ENCODE data around the gene TIMP1. TPM values are rescaled to one million over a fixed set of nuclear protein-coding genes. Genes with fewer than 3 reads are reported as not detected.

The TIMP1 gene
- total and polyA plus RNA-seq, 2 experiments from 2014 or later: 4,277 to 13,908 TPM

DNA sequence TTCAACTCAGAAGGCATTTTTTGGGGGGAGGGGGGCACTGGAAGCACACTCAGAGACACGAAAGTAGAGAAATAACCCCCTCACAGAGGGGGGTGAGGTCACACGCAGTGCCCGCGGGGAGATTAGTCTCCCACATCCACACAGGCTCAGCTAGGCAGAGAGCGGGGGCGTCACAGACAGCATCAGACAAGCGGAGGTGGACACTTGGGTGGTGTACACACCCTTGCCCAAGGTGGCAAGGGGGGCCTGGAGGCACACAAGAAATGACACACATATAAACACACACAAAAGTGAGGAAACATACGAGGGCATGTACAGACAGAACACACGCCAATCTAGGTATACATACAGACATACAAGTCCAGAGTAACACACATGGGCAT lies 38.1 kb downstream of the TIMP1 start:
- no peak overlapping the region for H3K4me2 ChIP-seq (ENCODE audit: unreplicated experiment)
- H3K9ac ChIP-seq: no peak overlapping the region
- no peaks in the 10 kb centered on the region for H3K79me2 ChIP-seq (ENCODE audit: insufficient read depth)
- TF ChIP-seq EZH2 (IDR thresholded peaks at IDR 0.05; ENCODE audit: insufficient read depth, poor library complexity, severe bottlenecking): no peak
- no peak overlapping the region for H3K27ac ChIP-seq
- no peaks in the 10 kb centered on the region for H3K4me1 ChIP-seq (ENCODE audit: insufficient read depth)
- no peak overlapping the region for H2AFZ ChIP-seq
- H4K20me1 ChIP-seq (ENCODE audit: insufficient read depth): no peaks in the 10 kb centered on the region
- no peaks in the 10 kb centered on the region for H3K27me3 ChIP-seq (replicated peaks; ENCODE audit: insufficient read depth)
- H3K9me2 ChIP-seq (ENCODE audit: insufficient read depth): no peaks in the 10 kb centered on the region
- WGBS, 2 experiments (ENCODE audit: low coverage in 1 of 2, low lambda C conversion rate in 2 of 2, missing lambda C conversion rate in 2 of 2): 50 to 57% methylated on average over 4 to 9 of the region's 9 CpGs
- in situ Hi-C loops (cut with MboI): no loop called here
- H3K36me3 ChIP-seq (ENCODE audit: low read depth): no peaks in the 10 kb centered on the region
- H3K4me3 ChIP-seq: no peak overlapping the region
- no peak for DNase-seq
- no peaks in the 10 kb centered on the region for H3K9me3 ChIP-seq (ENCODE audit: low read depth)
- no peaks in the 10 kb centered on the region for H3F3A ChIP-seq (ENCODE audit: insufficient read depth)

DNA sequence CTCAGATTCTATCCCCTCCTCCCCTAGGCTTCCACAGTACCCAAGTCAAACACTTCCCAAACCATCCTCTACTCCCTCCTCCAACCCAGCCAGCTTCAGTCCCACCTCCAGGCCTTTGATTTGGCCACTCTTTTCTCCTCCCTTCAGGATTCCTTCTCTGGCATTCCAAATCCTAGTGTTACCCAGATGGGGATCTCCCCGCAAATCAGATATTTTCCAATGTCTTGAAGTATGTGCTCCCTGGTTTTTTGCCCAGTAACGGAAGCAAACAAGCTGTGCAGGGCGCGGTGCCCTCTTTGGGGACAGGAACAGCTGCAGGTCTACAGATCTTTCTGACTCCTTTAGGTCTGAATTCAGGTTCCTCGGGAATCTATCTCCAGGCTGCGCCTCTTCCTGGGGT lies 39.6 kb downstream of the TIMP1 start:
- DNase-seq: no peak
- 74 to 83% methylated on average over 6 of the region's 6 CpGs for WGBS, 2 experiments (ENCODE audit: low coverage in 1 of 2, low lambda C conversion rate in 2 of 2, missing lambda C conversion rate in 2 of 2)
- TF ChIP-seq EZH2 (IDR thresholded peaks at IDR 0.05; ENCODE audit: insufficient read depth, poor library complexity, severe bottlenecking) (no peak), EZH2phosphoT487 (IDR thresholded peaks at IDR 0.05; ENCODE audit: insufficient read depth, low read depth) (no peak)
- Histone ChIP-seq H3K4me1 (ENCODE audit: insufficient read depth) (no peaks in the 10 kb centered on the region), H3K4me2 (ENCODE audit: unreplicated experiment) (no peak overlapping the region), H3K79me2 (ENCODE audit: insufficient read depth) (no peaks in the 10 kb centered on the region), H3K4me3 (no peak overlapping the region), H3F3A (ENCODE audit: insufficient read depth) (no peaks in the 10 kb centered on the region), H3K9me3 (ENCODE audit: low read depth) (no peaks in the 10 kb centered on the region), H3K27ac (no peak overlapping the region), H3K36me3 (ENCODE audit: low read depth) (no peaks in the 10 kb centered on the region), H2AFZ (no peak overlapping the region), H3K27me3 (replicated peaks; ENCODE audit: insufficient read depth) (no peaks in the 10 kb centered on the region), H4K20me1 (ENCODE audit: insufficient read depth) (no peaks in the 10 kb centered on the region), H3K9ac (no peak overlapping the region), H3K9me2 (ENCODE audit: insufficient read depth) (no peaks in the 10 kb centered on the region)
- in situ Hi-C loops (cut with MboI): no loop called here

- Histone ChIP-seq H3F3A (ENCODE audit: insufficient read depth) (no peaks in the 10 kb centered on the region), H3K9ac (no peak overlapping the region), H3K4me1 (ENCODE audit: insufficient read depth) (no peaks in the 10 kb centered on the region), H3K4me3 (peak overlapping the region; percentile 59), H3K9me2 (ENCODE audit: insufficient read depth) (no peaks in the 10 kb centered on the region), H3K79me2 (ENCODE audit: insufficient read depth) (no peaks in the 10 kb centered on the region), H3K9me3 (ENCODE audit: low read depth) (no peaks in the 10 kb centered on the region), H3K27me3 (replicated peaks; ENCODE audit: insufficient read depth) (no peaks in the 10 kb centered on the region), H3K36me3 (ENCODE audit: low read depth) (no peaks in the 10 kb centered on the region), H3K4me2 (ENCODE audit: unreplicated experiment) (peak overlapping the region; percentile 65), H2AFZ (0 out of 2 replicates have a peak overlapping the region, but pooled peaks have one; percentile 24), H4K20me1 (ENCODE audit: insufficient read depth) (no peaks in the 10 kb centered on the region), H3K27ac (no peak overlapping the region)
- DNase-seq: peak; percentile 76
- in situ Hi-C loops (cut with MboI): no loop called here
- WGBS, 2 experiments (ENCODE audit: low coverage in 1 of 2, low lambda C conversion rate in 2 of 2, missing lambda C conversion rate in 2 of 2): 3 to 10% methylated on average over 14 to 20 of the region's 35 CpGs
- TF ChIP-seq EZH2 (IDR thresholded peaks at IDR 0.05; ENCODE audit: insufficient read depth, poor library complexity, severe bottlenecking): no peak
- TF ChIP-seq EZH2phosphoT487 (IDR thresholded peaks at IDR 0.05; ENCODE audit: insufficient read depth, low read depth): no peak
Measured at GRCh38 chrX:47623540-47624027, 41.3 kb downstream of the TIMP1 start.

DNA sequence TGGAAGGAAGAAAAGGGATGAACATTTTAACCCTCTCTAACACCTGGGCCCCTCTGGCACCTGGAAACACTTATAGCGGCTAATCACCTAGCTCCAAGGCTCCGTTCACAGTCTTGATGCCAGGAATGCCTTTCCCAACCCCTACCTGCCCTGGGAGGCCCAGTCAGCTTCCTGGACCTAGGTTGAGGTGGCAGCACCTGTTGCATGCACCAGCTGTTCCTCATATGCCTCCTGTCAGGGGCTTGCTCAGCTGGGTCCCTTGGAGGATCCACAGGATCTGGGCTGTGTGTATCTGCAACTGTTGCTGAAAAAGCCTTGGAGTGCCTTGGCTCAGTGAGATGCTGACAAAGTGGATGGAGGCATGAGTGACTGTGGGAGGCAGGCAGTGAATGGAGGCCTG lies 43.1 kb downstream of the TIMP1 start:
- Histone ChIP-seq H3K4me3 (no peak overlapping the region), H2AFZ (no peak overlapping the region), H3K79me2 (ENCODE audit: insufficient read depth) (no peaks in the 10 kb centered on the region), H3K9me3 (ENCODE audit: low read depth) (no peaks in the 10 kb centered on the region), H4K20me1 (ENCODE audit: insufficient read depth) (no peaks in the 10 kb centered on the region), H3K27ac (no peak overlapping the region), H3K4me1 (ENCODE audit: insufficient read depth) (no peaks in the 10 kb centered on the region), H3F3A (ENCODE audit: insufficient read depth) (no peaks in the 10 kb centered on the region), H3K27me3 (replicated peaks; ENCODE audit: insufficient read depth) (no peaks in the 10 kb centered on the region), H3K36me3 (ENCODE audit: low read depth) (no peaks in the 10 kb centered on the region), H3K9ac (no peak overlapping the region), H3K9me2 (ENCODE audit: insufficient read depth) (no peaks in the 10 kb centered on the region), H3K4me2 (ENCODE audit: unreplicated experiment) (no peak overlapping the region)
- in situ Hi-C loops (cut with MboI): no loop called here
- TF ChIP-seq EZH2 (IDR thresholded peaks at IDR 0.05; ENCODE audit: insufficient read depth, poor library complexity, severe bottlenecking) (no peak), EZH2phosphoT487 (IDR thresholded peaks at IDR 0.05; ENCODE audit: insufficient read depth, low read depth) (no peak)
- no peak for DNase-seq
- 89 to 100% methylated on average over 1 to 2 of the region's 2 CpGs for WGBS, 2 experiments (ENCODE audit: low coverage in 1 of 2, low lambda C conversion rate in 2 of 2, missing lambda C conversion rate in 2 of 2)

GRCh38 chrX:47628982-47629381 lies 46.7 kb downstream of the TIMP1 start:
- no peaks in the 10 kb centered on the region for H3K9me3 ChIP-seq (ENCODE audit: low read depth)
- H3K9me2 ChIP-seq (ENCODE audit: insufficient read depth): no peaks in the 10 kb centered on the region
- H2AFZ ChIP-seq: no peak overlapping the region
- 0 out of 2 replicates have a peak, but pooled peaks cover 4% of the 10 kb centered on the region for H3F3A ChIP-seq (ENCODE audit: insufficient read depth)
- H3K27ac ChIP-seq: no peak overlapping the region
- TF ChIP-seq EZH2phosphoT487 (IDR thresholded peaks at IDR 0.05; ENCODE audit: insufficient read depth, low read depth) (no peak), EZH2 (IDR thresholded peaks at IDR 0.05; ENCODE audit: insufficient read depth, poor library complexity, severe bottlenecking) (no peak)
- H4K20me1 ChIP-seq (ENCODE audit: insufficient read depth): no peaks in the 10 kb centered on the region
- H3K9ac ChIP-seq: no peak overlapping the region
- in situ Hi-C loops (cut with MboI): no loop called here
- no peak overlapping the region for H3K4me3 ChIP-seq
- no peaks in the 10 kb centered on the region for H3K27me3 ChIP-seq (replicated peaks; ENCODE audit: insufficient read depth)
- no peaks in the 10 kb centered on the region for H3K79me2 ChIP-seq (ENCODE audit: insufficient read depth)
- DNase-seq: no peak
- H3K4me2 ChIP-seq (ENCODE audit: unreplicated experiment): no peak overlapping the region
- no peaks in the 10 kb centered on the region for H3K36me3 ChIP-seq (ENCODE audit: low read depth)
- no peaks in the 10 kb centered on the region for H3K4me1 ChIP-seq (ENCODE audit: insufficient read depth)
- 100% methylated on average over 1 of the region's 1 CpG for WGBS, 2 experiments (ENCODE audit: low coverage in 1 of 2, low lambda C conversion rate in 2 of 2, missing lambda C conversion rate in 2 of 2)

Data from GM23248 (cell line).